ENCODE data around the gene MICAL3. TPM values are rescaled to one million over a fixed set of nuclear protein-coding genes. Genes with fewer than 3 reads are reported as not detected.

Gene MICAL3
- total and polyA plus RNA-seq, 9 of the 15 experiments (the other 6 are each of a cell fraction or from before 2014, with no cell fraction given), result 0.53 to 32.1 (median 12.3) TPM

GRCh38 chr22:17963015-17963414 is 61.3 kb downstream of the MICAL3 start:
- no peak for TF ChIP-seq STAT5A (IDR thresholded peaks at IDR 0.05; ENCODE audit: borderline replicate concordance, low read length)
- TF ChIP-seq SLC30A9 (CRISPR knock-in tag; IDR thresholded peaks at IDR 0.05), result no peak
- no peak for TF ChIP-seq CBFA2T2 (conservative IDR thresholded peaks at IDR 0.05)
- TF ChIP-seq ZNF696 (CRISPR knock-in tag; conservative IDR thresholded peaks at IDR 0.05), result no peak
- no peak for TF ChIP-seq ZNF764 (CRISPR knock-in tag; IDR thresholded peaks at IDR 0.05; ENCODE audit: low read depth)
- no peak for TF ChIP-seq KDM1A (IDR thresholded peaks at IDR 0.05)
- TF ChIP-seq CREBBP (IDR thresholded peaks at IDR 0.05; ENCODE audit: low read depth, low read length), result no peak
- no peak for TF ChIP-seq ZBTB34 (CRISPR knock-in tag; IDR thresholded peaks at IDR 0.05)
- in situ Hi-C loops (cut with MboI) (no loop called here), intact Hi-C loops (cut with micrococcal nuclease) (no loop called here)
- no TSS peak for BruUV-seq (replicated peaks)
- ChIA-PET CTCF (ENCODE audit: low intra/inter-chr PET ratio) (no interaction called here), POLR2A (interaction anchor here (0.9 to 1.3 kb wide), 5 partner anchors 13 to 25 kb away, joined by 3 to 5 read pairs (median 4); no protein-coding TSS in a partner anchor)
- no peak overlapping the region for H3K4me2 ChIP-seq (ENCODE audit: insufficient read depth, low read length)
- no peak overlapping the region for H2AFZ ChIP-seq (ENCODE audit: low read depth, low read length)
- no peak for FAIRE-seq
- no peak for DNase-seq (ENCODE audit: extremely low read depth in 1 of 4, low spot score in 3 of 4)
- no peaks in the 10 kb centered on the region for H3K27me3 ChIP-seq (ENCODE audit: control insufficient read depth in 2 of 2, insufficient read depth in 2 of 2, low read length in 2 of 2)
- peaks cover 42% of the 10 kb centered on the region for H4K20me1 ChIP-seq (replicated peaks; ENCODE audit: control insufficient read depth, insufficient read depth, low read length)
- no peaks in the 10 kb centered on the region for H3K36me3 ChIP-seq (ENCODE audit: control insufficient read depth, insufficient read depth, low read length)
- ATAC-seq, result no peak
- H3K9ac ChIP-seq (ENCODE audit: insufficient read depth in 1 of 2, low read depth in 2 of 2, low read length in 2 of 2), result no peak overlapping the region
- peaks cover 9 to 10% of the 10 kb centered on the region in 2 experiments; a peak in 4 of 5 replicates for H3K4me1 ChIP-seq (replicated peaks in 1 of 2; ENCODE audit: control insufficient read depth in 2 of 2, insufficient read depth in 2 of 2, low read length in 2 of 2)
- 76% methylated on average over 8 of the region's 8 CpGs for WGBS (ENCODE audit: insufficient coverage, low coverage, missing lambda C conversion rate)
- no peak overlapping the region for H3K27ac ChIP-seq (ENCODE audit: extremely low read depth, low read depth, low read length)
- H3K9me1 ChIP-seq (ENCODE audit: control insufficient read depth, insufficient read depth, low read length), result no peaks in the 10 kb centered on the region
- no peaks in the 10 kb centered on the region for H3K9me3 ChIP-seq (replicated peaks; ENCODE audit: control insufficient read depth, insufficient read depth, low read depth, low read length)
- H3K4me3 ChIP-seq, result no peak overlapping the region
- peaks cover 20% of the 10 kb centered on the region for H3K79me2 ChIP-seq (ENCODE audit: control insufficient read depth, insufficient read depth, low read length)

All from K562 (cell line).